HepG2 (cell line): ENCODE results near the gene MFSD2B. TPM values are rescaled to one million over a fixed set of nuclear protein-coding genes. Genes with fewer than 3 reads are reported as not detected.
A peak's percentile ranks its signal among the peaks of the same experiment; 100 is the strongest.

Source experiments
- CC2D1A ChIP-seq: sonication (generic); formaldehyde crosslinking; IDR thresholded peaks from 2 replicates; pipeline ENCODE4 v1.8.1; 2023; ENCODE audit warnings: mild to moderate bottlenecking, missing genetic modification reagents
- CTCF ChIP-seq: sonication (generic); formaldehyde crosslinking; IDR thresholded peaks from 2 replicates; pipeline ENCODE4 v1.5.0; 2020; ENCODE audit warnings: mild to moderate bottlenecking, missing genetic modification reagents, moderate library complexity
- ELF1 ChIP-seq: sonication (generic); formaldehyde crosslinking; IDR thresholded peaks from 2 replicates; pipeline ENCODE4 v1.4.0; 2020; ENCODE audit warnings: missing genetic modification reagents
- GABPB1 ChIP-seq: IDR thresholded peaks from 2 replicates; pipeline ENCODE4 v1.6.1; 2016; ENCODE audit warnings: mild to moderate bottlenecking, missing genetic modification reagents, moderate library complexity, missing compliant biosample characterization
- HNF4G ChIP-seq, 2 experiments: sonication (generic) in 1 of 2; formaldehyde crosslinking in 1 of 2; IDR thresholded peaks; 2 replicates each; pipeline versions ENCODE4 v1.4.0 to v1.6.1; 2011 to 2020; ENCODE audit warnings: borderline replicate concordance in 2 of 2, low read depth in 2 of 2, mild to moderate bottlenecking in 2 of 2, low read length in 1 of 2, missing genetic modification reagents in 1 of 2, moderate library complexity in 1 of 2
- LCORL ChIP-seq, 2 experiments: fragments of 450-650 bp in 1 of 2; sonication (generic) in 1 of 2; formaldehyde crosslinking in 1 of 2; IDR thresholded peaks; 2 replicates each; pipeline versions ENCODE4 v1.5.0 to v1.6.1; 2017 to 2020; ENCODE audit warnings: antibody characterized with exemption in 1 of 2, missing genetic modification reagents in 1 of 2
- NR2F1 ChIP-seq, 2 experiments: fragments of 450-650 bp in 1 of 2; formaldehyde crosslinking in 1 of 2; IDR thresholded peaks; 2 replicates each; pipeline versions ENCODE4 v1.5.0 to v1.6.1; 2016 to 2020; ENCODE audit warnings: mild to moderate bottlenecking in 1 of 2, missing compliant biosample characterization in 1 of 2, missing genetic modification reagents in 1 of 2, moderate library complexity in 1 of 2
- NR2F6 ChIP-seq, 2 experiments: IDR thresholded peaks; 2 replicates each; pipeline ENCODE4 v1.6.1; 2016; ENCODE audit warnings: antibody characterized with exemption in 1 of 2, mild to moderate bottlenecking in 1 of 2
- TEAD3 ChIP-seq: optimal IDR thresholded peaks from 2 replicates; pipeline ENCODE3; 2016; ENCODE audit warnings: borderline replicate concordance
- TFDP2 ChIP-seq: sonication (generic); formaldehyde crosslinking; IDR thresholded peaks from 2 replicates; pipeline ENCODE4 v1.4.0; 2020; ENCODE audit warnings: missing genetic modification reagents
- ZHX1 ChIP-seq: sonication (generic); formaldehyde crosslinking; IDR thresholded peaks from 2 replicates; pipeline ENCODE4 v1.8.1; 2022; ENCODE audit warnings: low read depth, mild to moderate bottlenecking, missing genetic modification reagents
- ZMYM2 ChIP-seq: sonication (generic); formaldehyde crosslinking; IDR thresholded peaks from 2 replicates; pipeline ENCODE4 v1.8.0; 2022; ENCODE audit warnings: mild to moderate bottlenecking, missing genetic modification reagents
- ZNF160 ChIP-seq: sonication (generic); formaldehyde crosslinking; IDR thresholded peaks from 2 replicates; pipeline ENCODE4 v1.8.0; 2022; ENCODE audit warnings: mild to moderate bottlenecking, inconsistent platforms, missing genetic modification reagents
- ZNF232 ChIP-seq: sonication (generic); formaldehyde crosslinking; IDR thresholded peaks from 2 replicates; pipeline ENCODE4 v1.4.0; 2020; ENCODE audit warnings: missing genetic modification reagents, borderline replicate concordance
- ZNF501 ChIP-seq: sonication (generic); formaldehyde crosslinking; IDR thresholded peaks from 2 replicates; pipeline ENCODE4 v1.5.1; 2020; ENCODE audit warnings: mild to moderate bottlenecking, moderate library complexity, missing genetic modification reagents
- ZNF547 ChIP-seq: sonication (generic); formaldehyde crosslinking; IDR thresholded peaks from 2 replicates; pipeline ENCODE4 v1.5.1; 2020; ENCODE audit warnings: mild to moderate bottlenecking, missing genetic modification reagents
- ZNF616 ChIP-seq: sonication (generic); formaldehyde crosslinking; IDR thresholded peaks from 2 replicates; pipeline ENCODE4 v1.5.0; 2020; ENCODE audit warnings: low read depth, mild to moderate bottlenecking, missing genetic modification reagents
- polyA plus RNA-seq, 8 experiments: library from polyadenylated mRNA; depleted of rRNA in 3 of 8; stranded (reverse) in 7 of 8; unstranded in 1 of 8; fragments of >200 nt; fragmentation: Illumina TruSeq in 4 of 8; extraction: Trizol in 4 of 8; gene quantifications; 2 replicates each; pipeline versions ENCODE4 v1.2.1 to v1.2.3, GENCODE V29; 2011 to 2016; ENCODE audit warnings: low read depth in 4 of 8, missing spikeins in 1 of 8, mixed read lengths in 1 of 8; ENCODE audit not compliant: insufficient read depth in 1 of 8
- total RNA-seq, 5 experiments: library from RNA; depleted of rRNA; stranded (reverse); fragments of >200 nt; fragmentation: Illumina TruSeq; extraction: Trizol; gene quantifications; 2 replicates each; pipeline ENCODE4 v1.2.3, GENCODE V29; 2016; ENCODE audit warnings: low read depth in 1 of 5
- TF ChIP-seq, protein P1 (sequence below): IDR thresholded peaks from 2 replicates; pipeline ENCODE4 v1.6.1; 2016; ENCODE audit warnings: low read depth, borderline replicate concordance
- TF ChIP-seq, protein P2 (sequence below): IDR thresholded peaks from 2 replicates; pipeline ENCODE4 v1.6.1; 2016; ENCODE audit warnings: missing biosample characterization, missing genetic modification reagents, low read depth
- TF ChIP-seq, protein P3 (sequence below): sonication (generic); formaldehyde crosslinking; IDR thresholded peaks from 2 replicates; pipeline ENCODE4 v1.5.0; 2020; ENCODE audit warnings: missing genetic modification reagents

Gene MFSD2B
- total and polyA plus RNA-seq, 2 of the 13 experiments (the other 11 are each of a cell fraction or from before 2014, with no cell fraction given): 0.21 to 0.93 TPM

DNA sequence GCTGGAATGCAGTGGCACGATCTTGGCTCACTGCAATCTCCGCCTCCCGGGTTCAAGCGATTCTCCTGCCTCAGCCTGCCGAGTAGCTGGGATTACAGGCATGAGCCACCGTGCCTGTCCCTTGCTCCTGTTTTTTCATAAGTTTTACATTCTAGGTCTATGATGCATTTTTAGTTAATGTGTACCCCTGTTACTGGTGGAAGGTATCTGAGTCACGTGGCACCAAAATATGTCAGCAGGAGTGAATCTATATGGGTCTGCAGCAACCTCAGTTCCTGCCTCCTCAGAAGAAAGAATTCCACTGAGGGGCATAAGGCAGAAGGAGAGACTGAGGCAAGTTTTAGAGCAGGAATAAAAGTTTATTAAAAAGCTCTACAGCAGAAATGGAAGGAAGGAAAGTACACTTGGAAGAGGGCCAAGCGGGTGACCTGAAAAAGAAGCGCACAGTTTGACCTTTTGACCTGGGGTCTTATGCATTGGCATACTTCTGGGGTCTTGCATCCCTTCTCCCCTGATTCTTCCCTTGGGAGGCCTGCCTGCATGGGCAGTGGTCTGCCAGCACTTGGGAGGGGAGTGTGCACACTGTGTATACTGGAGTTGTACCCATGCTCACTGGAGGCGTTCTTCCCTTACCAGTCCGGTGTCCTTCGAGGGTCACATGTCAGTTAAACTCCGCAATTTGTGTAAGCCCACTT lies 1.1 kb upstream of the MFSD2B start (continued):
- TF ChIP-seq ZHX1: 0 out of 2 replicates have a peak, but pooled peaks have one; percentile 27
- TF ChIP-seq ZNF547 (CRISPR knock-in tag): no peak
- TF ChIP-seq, protein P1, sequence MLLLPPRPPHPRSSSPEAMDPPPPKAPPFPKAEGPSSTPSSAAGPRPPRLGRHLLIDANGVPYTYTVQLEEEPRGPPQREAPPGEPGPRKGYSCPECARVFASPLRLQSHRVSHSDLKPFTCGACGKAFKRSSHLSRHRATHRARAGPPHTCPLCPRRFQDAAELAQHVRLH (CRISPR knock-in tag): no peak
- TF ChIP-seq NR2F1 (CRISPR knock-in tag; IDR thresholded peaks at IDR 0.05): peak in 1 of 2 experiments; percentile 35; a peak in 1 of 4 replicates
- no peak for TF ChIP-seq LCORL (IDR thresholded peaks at IDR 0.05)
- TF ChIP-seq LCORL (CRISPR knock-in tag; IDR thresholded peaks at IDR 0.05): 0 out of 2 replicates have a peak, but pooled peaks have one; percentile 49
- TF ChIP-seq, protein P2, sequence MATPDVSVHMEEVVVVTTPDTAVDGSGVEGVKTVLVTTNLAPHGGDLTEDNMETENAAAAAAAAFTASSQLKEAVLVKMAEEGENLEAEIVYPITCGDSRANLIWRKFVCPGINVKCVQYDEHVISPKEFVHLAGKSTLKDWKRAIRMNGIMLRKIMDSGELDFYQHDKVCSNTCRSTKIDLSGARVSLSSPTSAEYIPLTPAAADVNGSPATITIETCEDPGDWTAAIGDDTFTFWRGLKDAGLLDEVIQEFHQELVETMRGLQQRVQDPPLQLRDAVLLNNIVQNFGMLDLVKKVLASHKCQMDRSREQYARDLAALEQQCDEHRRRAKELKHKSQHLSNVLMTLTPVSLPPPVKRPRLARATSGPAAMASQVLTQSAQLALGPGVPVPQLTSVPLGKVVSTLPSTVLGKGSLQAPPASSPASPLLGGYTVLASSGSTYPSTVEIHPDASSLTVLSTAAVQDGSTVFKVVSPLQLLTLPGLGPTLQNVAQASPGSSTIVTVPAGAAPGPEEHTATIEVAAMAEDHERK (CRISPR knock-in tag): no peak
- TF ChIP-seq CC2D1A (CRISPR knock-in tag): no peak
- no peak for TF ChIP-seq ZNF160 (CRISPR knock-in tag)
- peak; percentile 40 for TF ChIP-seq TEAD3 (CRISPR knock-in tag)
- TF ChIP-seq ZNF616: no peak
- TF ChIP-seq ZNF232 (CRISPR knock-in tag): no peak
- no peak for TF ChIP-seq CTCF (CRISPR knock-in tag)
- TF ChIP-seq ZNF501 (CRISPR knock-in tag): no peak
- TF ChIP-seq NR2F6 (IDR thresholded peaks at IDR 0.05): peak; percentile 77
- TF ChIP-seq NR2F6 (CRISPR knock-in tag; IDR thresholded peaks at IDR 0.05): no peak
- TF ChIP-seq, protein P3, sequence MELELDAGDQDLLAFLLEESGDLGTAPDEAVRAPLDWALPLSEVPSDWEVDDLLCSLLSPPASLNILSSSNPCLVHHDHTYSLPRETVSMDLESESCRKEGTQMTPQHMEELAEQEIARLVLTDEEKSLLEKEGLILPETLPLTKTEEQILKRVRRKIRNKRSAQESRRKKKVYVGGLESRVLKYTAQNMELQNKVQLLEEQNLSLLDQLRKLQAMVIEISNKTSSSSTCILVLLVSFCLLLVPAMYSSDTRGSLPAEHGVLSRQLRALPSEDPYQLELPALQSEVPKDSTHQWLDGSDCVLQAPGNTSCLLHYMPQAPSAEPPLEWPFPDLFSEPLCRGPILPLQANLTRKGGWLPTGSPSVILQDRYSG (CRISPR knock-in tag): no peak
- no peak for TF ChIP-seq GABPB1 (CRISPR knock-in tag)
- TF ChIP-seq HNF4G (IDR thresholded peaks at IDR 0.05; ENCODE audit: borderline replicate concordance, low read depth, low read length): no peak
- no peak for TF ChIP-seq HNF4G (CRISPR knock-in tag; IDR thresholded peaks at IDR 0.05; ENCODE audit: borderline replicate concordance, low read depth)
- no peak for TF ChIP-seq ZMYM2 (CRISPR knock-in tag)
- TF ChIP-seq TFDP2 (CRISPR knock-in tag): no peak
- no peak for TF ChIP-seq ELF1 (CRISPR knock-in tag)
